Muscle of leg (tissue), 11 donors: ENCODE data around the gene GIMAP6. TPM values are rescaled to one million over a fixed set of nuclear protein-coding genes. Genes with fewer than 3 reads are reported as not detected.
"Not testable (repeated sequence)": the region's sequence is repeated elsewhere in the genome, so short reads cannot be mapped to it uniquely, and the experiment has no call there.

Experiments
- DNase-seq: peaks from one replicate; pipeline ENCODE4 v3.0.0; 2013
- H3K27ac ChIP-seq: one replicate; pipeline ENCODE4 v1.5.1; 2013; ENCODE audit warnings: mild to moderate bottlenecking, low read length, control low read depth
- H3K27me3 ChIP-seq: one replicate; pipeline ENCODE4 v1.6.1; 2013; ENCODE audit warnings: low read length; ENCODE audit not compliant: control insufficient read depth, insufficient read depth
- H3K36me3 ChIP-seq: one replicate; pipeline ENCODE4 v1.6.1; 2013; ENCODE audit warnings: low read length; ENCODE audit not compliant: control insufficient read depth, insufficient read depth
- H3K4me1 ChIP-seq: one replicate; pipeline ENCODE4 v1.6.1; 2013; ENCODE audit warnings: low read length; ENCODE audit not compliant: control insufficient read depth, insufficient read depth
- H3K4me3 ChIP-seq: one replicate; pipeline ENCODE4 v1.5.1; 2013; ENCODE audit warnings: low read length, control low read depth
- H3K9me3 ChIP-seq: replicated peaks from 2 replicates; pipeline ENCODE4 v1.6.1; 2013; ENCODE audit warnings: low read depth, low read length; ENCODE audit not compliant: control insufficient read depth
- WGBS: methylation state at CpG from one replicate; pipeline ENCODE4 v1.1.5; 2013; ENCODE audit warnings: missing lambda C conversion rate; ENCODE audit not compliant: insufficient coverage; 5-methylcytosine and 5-hydroxymethylcytosine counted together
- polyA plus RNA-seq, 8 donors: library from polyadenylated mRNA; unstranded; fragments of 120-200 nt; gene quantifications; one replicate each; pipeline versions ENCODE4 v1.2.1 to v1.2.3, GENCODE V29; 2013; ENCODE audit warnings: inconsistent platforms in 1 of 8, low replicate concordance in 1 of 8; ENCODE audit not compliant: insufficient read length in 8 of 8, insufficient read depth in 1 of 8
- total RNA-seq: library from RNA; stranded (reverse); fragments of 120-200 nt; gene quantifications from one replicate; pipeline ENCODE4 v1.2.4, GENCODE V29; 2013

GIMAP6 gene
- total and polyA plus RNA-seq, 9 donors: 15.4 to 19.0 (median 17.3) TPM

DNA sequence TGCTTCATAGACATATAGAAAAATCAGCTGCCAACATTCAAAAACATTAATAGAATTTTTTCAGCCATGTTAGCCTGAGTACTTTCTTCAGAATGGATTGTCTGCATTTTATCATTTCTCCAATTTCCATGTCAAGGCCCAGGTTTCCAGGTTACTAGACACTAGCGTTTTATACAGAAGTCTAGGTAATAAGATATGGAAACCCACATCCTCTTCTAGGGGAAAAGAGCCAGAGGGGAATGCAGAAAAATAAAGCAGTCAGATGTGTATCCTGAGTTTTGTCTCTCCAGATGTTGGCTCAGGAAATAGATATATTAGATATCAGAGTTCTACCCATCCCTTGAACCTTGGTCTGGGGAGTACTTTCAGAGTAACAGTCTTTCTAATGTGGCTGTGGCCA lies 44.6 kb downstream of the GIMAP6 start:
- Histone ChIP-seq H3K4me1 (peaks cover 2% of the 10 kb centered on the region), H3K27ac (peak overlapping the region; percentile 79), H3K9me3 (no peaks in the 10 kb centered on the region), H3K4me3 (no peak overlapping the region), H3K27me3 (no peaks in the 10 kb centered on the region), H3K36me3 (no peaks in the 10 kb centered on the region)
- DNase-seq: no peak
- WGBS: no CpG with 5 or more reads among the region's 1 CpG

- H3K4me3 ChIP-seq: no peak overlapping the region
These were observed 45.4 kb downstream of the GIMAP6 start for GRCh38 chr7:150586785-150587152.

GRCh38 chr7:150586068-150586784 lies 46.0 kb downstream of the GIMAP6 start:
- DNase-seq: no peak
- H3K36me3 ChIP-seq: no peaks in the 10 kb centered on the region
- peaks cover 2% of the 10 kb centered on the region for H3K4me1 ChIP-seq
- no peaks in the 10 kb centered on the region for H3K27me3 ChIP-seq
- H3K9me3 ChIP-seq: no peaks in the 10 kb centered on the region
- H3K27ac ChIP-seq: peak overlapping the region; percentile 65
- no peak overlapping the region for H3K4me3 ChIP-seq
- 51% methylated on average over 2 of the region's 4 CpGs for WGBS

More at GRCh38 chr7:150586785-150587152, 45.4 kb downstream of the GIMAP6 start:
- Histone ChIP-seq H3K36me3 (no peaks in the 10 kb centered on the region), H3K27me3 (no peaks in the 10 kb centered on the region), H3K9me3 (no peaks in the 10 kb centered on the region), H3K27ac (peak overlapping the region; percentile 79), H3K4me1 (peaks cover 2% of the 10 kb centered on the region)
- peak; percentile 60 for DNase-seq

- H3K4me1 ChIP-seq: peaks cover 2% of the 10 kb centered on the region
- no peaks in the 10 kb centered on the region for H3K27me3 ChIP-seq
- H3K27ac ChIP-seq: peak overlapping the region; percentile 13
- H3K9me3 ChIP-seq: peaks cover 3% of the 10 kb centered on the region
- 94% methylated on average over 7 of the region's 7 CpGs for WGBS
- no peak overlapping the region for H3K4me3 ChIP-seq
- no peaks in the 10 kb centered on the region for H3K36me3 ChIP-seq
- DNase-seq: no peak
These were observed 47.0 kb downstream of the GIMAP6 start for GRCh38 chr7:150585199-150585598.

DNA sequence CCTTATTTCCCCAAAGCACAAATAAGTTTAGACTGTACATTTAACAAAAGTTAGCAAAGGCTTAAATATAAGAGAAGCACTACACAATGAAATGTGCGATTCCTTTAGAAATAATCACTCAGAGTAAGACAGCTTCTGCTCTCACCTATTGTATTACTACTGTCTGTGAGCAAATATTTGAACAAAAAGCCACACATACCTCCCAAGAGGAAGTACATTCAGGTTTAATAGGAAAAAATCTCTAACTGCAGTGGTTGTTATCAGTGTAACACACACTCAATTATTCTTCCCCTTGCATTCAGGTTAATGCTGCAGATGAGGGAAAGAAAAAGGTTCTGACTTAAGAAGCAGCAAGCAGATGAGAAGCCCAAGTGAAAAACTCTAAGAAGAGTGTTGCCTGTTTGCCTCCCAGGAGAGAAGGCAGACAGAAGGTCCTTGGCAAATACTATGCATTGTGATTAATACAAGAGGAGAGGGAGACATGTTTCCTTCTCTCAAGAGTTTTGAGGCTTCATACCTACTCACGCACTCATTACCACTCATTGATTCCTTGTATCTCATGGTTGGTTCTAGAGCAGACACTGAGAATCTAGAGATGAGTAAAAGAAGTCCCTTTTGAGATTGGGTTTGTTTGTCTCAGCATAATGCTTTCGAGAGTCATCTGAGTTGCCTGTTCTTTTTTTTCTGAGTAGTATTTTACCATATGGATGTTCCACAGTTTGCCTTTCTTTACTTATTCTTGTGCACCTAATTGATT lies 51.4 kb downstream of the GIMAP6 start:
- Histone ChIP-seq H3K27me3 (no peaks in the 10 kb centered on the region), H3K36me3 (no peaks in the 10 kb centered on the region), H3K4me1 (peaks cover 2% of the 10 kb centered on the region), H3K27ac (no peak overlapping the region), H3K9me3 (peaks cover 3% of the 10 kb centered on the region), H3K4me3 (no peak overlapping the region)
- DNase-seq: no peak
- WGBS: no CpG with 5 or more reads among the region's 3 CpGs

DNA sequence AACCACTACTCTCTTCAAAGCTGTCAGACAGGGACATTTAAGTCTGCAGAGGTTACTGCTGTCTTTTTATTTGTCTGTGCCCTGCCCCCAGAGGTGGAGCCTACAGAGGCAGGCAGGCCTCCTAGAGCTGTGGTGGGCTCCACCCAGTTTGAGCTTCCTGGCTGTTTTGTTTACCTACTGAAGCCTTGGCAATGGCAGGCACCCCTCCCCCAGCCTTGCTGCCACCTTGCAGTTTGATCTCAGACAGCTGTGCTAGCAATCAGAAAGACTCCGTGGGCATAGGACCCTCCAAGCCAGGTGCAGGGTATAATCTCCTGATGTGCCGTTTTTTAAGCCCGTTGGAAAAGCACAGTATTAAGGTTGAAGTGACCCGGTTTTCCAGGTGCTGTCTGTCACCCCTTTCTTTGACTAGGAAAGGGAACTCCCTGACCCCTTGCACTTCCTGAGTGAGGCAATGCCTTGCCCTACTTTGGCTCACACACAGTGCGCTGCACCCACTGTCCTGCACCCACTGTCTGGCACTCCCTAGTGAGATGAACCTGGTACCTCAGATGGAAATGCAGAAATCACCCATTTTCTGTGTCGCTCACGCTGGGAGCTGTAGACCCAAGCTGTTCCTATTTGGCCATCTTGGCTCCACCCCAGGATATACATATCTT lies 52.1 kb downstream of the GIMAP6 start:
- DNase-seq, H3K27me3 ChIP-seq, H3K4me1 ChIP-seq, H3K4me3 ChIP-seq, H3K27ac ChIP-seq, H3K9me3 ChIP-seq, H3K36me3 ChIP-seq: not testable (repeated sequence)
- 77% methylated on average over 6 of the region's 7 CpGs for WGBS

Other genes starting within 250 kb of the GIMAP6 start
- gene GIMAP8, start 181.8 kb downstream of the GIMAP6 start, total RNA-seq: 4.9 TPM
- 1 to 10 TPM; 6.4 to 7.9 (median 7.1) TPM for gene GIMAP8, start 181.8 kb downstream of the GIMAP6 start, polyA plus RNA-seq
- gene GIMAP7, start 117.5 kb downstream of the GIMAP6 start, total RNA-seq: 5.9 TPM
- gene GIMAP7, start 117.5 kb downstream of the GIMAP6 start, polyA plus RNA-seq: 10 to 100 TPM in 7 of 8 donors, 1 to 10 TPM in 1; 9.0 to 12.8 (median 11.1) TPM
- gene GIMAP4, start 65.0 kb downstream of the GIMAP6 start, total RNA-seq: 23.4 TPM
- gene GIMAP4, start 65.0 kb downstream of the GIMAP6 start, polyA plus RNA-seq: 10 to 100 TPM; 17.7 to 26.9 (median 20.6) TPM
- 7.4 TPM for gene GIMAP2, start 53.3 kb upstream of the GIMAP6 start, total RNA-seq
- 1 to 10 TPM; 4.3 to 6.7 (median 5.7) TPM for gene GIMAP2, start 53.3 kb upstream of the GIMAP6 start, polyA plus RNA-seq
- 3.1 TPM for gene GIMAP1, start 84.2 kb upstream of the GIMAP6 start, total RNA-seq
- gene GIMAP1, start 84.2 kb upstream of the GIMAP6 start, polyA plus RNA-seq: 1 to 10 TPM; 2.5 to 3.4 (median 2.9) TPM
- gene GIMAP5, start 105.0 kb upstream of the GIMAP6 start, total RNA-seq: 11.6 TPM
- gene GIMAP5, start 105.0 kb upstream of the GIMAP6 start, polyA plus RNA-seq: 10 to 100 TPM in 1 of 8 donors, 1 to 10 TPM in 7; 6.1 to 10.4 (median 9.2) TPM
- gene TMEM176B, start 168.0 kb upstream of the GIMAP6 start, total RNA-seq: 7.7 TPM
- 10 to 100 TPM in 7 of 8 donors, 1 to 10 TPM in 1; 9.4 to 16.7 (median 11.9) TPM for gene TMEM176B, start 168.0 kb upstream of the GIMAP6 start, polyA plus RNA-seq
- gene TMEM176A, start 168.4 kb upstream of the GIMAP6 start, total RNA-seq: 6.2 TPM
- 10 to 100 TPM in 7 of 8 donors, 1 to 10 TPM in 1; 9.9 to 19.4 (median 14.1) TPM for gene TMEM176A, start 168.4 kb upstream of the GIMAP6 start, polyA plus RNA-seq
- 0.04 TPM for gene AOC1, start 220.1 kb upstream of the GIMAP6 start, total RNA-seq
- 1 to 10 TPM in 2 of 8 donors, under 1 TPM in 3, not detected in 3; 0.13 to 6.1 (median 0.27) TPM for gene AOC1, start 220.1 kb upstream of the GIMAP6 start, polyA plus RNA-seq